Measurements from ENCODE around the gene ADARB2. TPM values are rescaled to one million over a fixed set of nuclear protein-coding genes. Genes with fewer than 3 reads are reported as not detected.

The ADARB2 gene
- polyA plus RNA-seq, 1 of the 3 experiments (the other 2 are of a cell fraction): not detected

DNA sequence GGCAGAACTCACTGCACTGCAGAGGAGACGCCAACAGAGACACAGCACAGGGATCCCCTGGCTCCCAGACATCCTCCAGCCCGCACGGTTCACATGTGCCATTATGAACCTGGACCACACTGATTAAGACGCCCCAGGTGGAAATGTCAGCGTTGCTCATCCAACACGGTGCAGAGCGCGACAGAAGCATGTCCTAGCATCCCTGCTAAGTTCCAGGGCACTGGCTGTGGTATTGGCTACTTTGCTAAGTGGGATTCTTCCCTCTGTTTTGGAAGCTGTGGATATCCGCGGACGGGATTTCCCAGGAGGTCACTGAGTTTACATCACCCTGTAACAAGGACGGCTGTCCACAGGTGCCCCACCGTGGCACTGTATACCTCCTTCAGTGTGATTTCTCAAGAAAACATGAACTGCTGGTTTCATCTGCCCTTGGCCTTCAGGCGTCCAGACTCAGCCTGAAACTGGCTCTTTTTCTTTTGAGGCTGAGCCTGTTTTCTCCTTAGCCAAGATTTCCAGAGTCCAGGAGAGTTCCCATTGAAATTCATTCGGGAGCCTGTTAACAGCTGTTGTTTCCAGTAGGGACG lies 357.1 kb downstream of the ADARB2 start:
- no peaks in the 10 kb centered on the region for H3K36me3 ChIP-seq (replicated peaks in 1 of 2; ENCODE audit: control insufficient read depth in 1 of 2, insufficient read depth in 2 of 2, low read length in 1 of 2)
- H3K27me3 ChIP-seq (ENCODE audit: insufficient read depth): no peaks in the 10 kb centered on the region
- no peak overlapping the region for H3K4me2 ChIP-seq
- CTCF ChIA-PET: interaction anchor here (1.0 to 1.2 kb wide), 2 partner anchors 12 to 1598 kb away, joined by 3 to 4 read pairs; no protein-coding TSS in a partner anchor
- H3K9ac ChIP-seq: no peak overlapping the region
- no peak overlapping the region for H2AFZ ChIP-seq (ENCODE audit: low read depth)
- no peak overlapping the region for H3K4me3 ChIP-seq (ENCODE audit: low read depth in 2 of 2, low read length in 1 of 2)
- WGBS (ENCODE audit: low lambda C conversion rate): 60% methylated on average over 12 of the region's 16 CpGs
- H3K9me2 ChIP-seq: no peaks in the 10 kb centered on the region
- H3K9me3 ChIP-seq: 0 out of 2 replicates have a peak, but pooled peaks cover under 1% of the 10 kb centered on the region
- H3K4me1 ChIP-seq (ENCODE audit: control insufficient read depth in 1 of 2, insufficient read depth in 2 of 2, low read depth in 1 of 2, low read length in 1 of 2): peaks cover 0 to 8% of the 10 kb centered on the region in 2 experiments; a peak in 1 of 4 replicates
- no peak overlapping the region for H3K27ac ChIP-seq (ENCODE audit: low read depth in 2 of 2, low read length in 1 of 2)
- peak; percentile 10 for DNase-seq
- no peaks in the 10 kb centered on the region for H4K20me1 ChIP-seq (ENCODE audit: insufficient read depth)
- no peaks in the 10 kb centered on the region for H3F3A ChIP-seq (replicated peaks; ENCODE audit: insufficient read depth)
- TF ChIP-seq EZH2phosphoT487 (IDR thresholded peaks at IDR 0.05; ENCODE audit: borderline replicate concordance, low read depth) (no peak), RAD21 (IDR thresholded peaks at IDR 0.05; ENCODE audit: low read length) (no peak), RXRA (IDR thresholded peaks at IDR 0.05; ENCODE audit: borderline replicate concordance, low read depth) (no peak), NRF1 (IDR thresholded peaks at IDR 0.05; ENCODE audit: low read depth, low read length) (no peak), NFIC (IDR thresholded peaks at IDR 0.05; ENCODE audit: borderline replicate concordance) (no peak), SMC3 (IDR thresholded peaks at IDR 0.05; ENCODE audit: low read depth, low read length) (no peak), FOSL2 (IDR thresholded peaks at IDR 0.05; ENCODE audit: borderline replicate concordance, low read depth) (no peak), MAX (IDR thresholded peaks at IDR 0.05; ENCODE audit: low read depth) (no peak), MEF2A (IDR thresholded peaks at IDR 0.05; ENCODE audit: borderline replicate concordance, low read depth) (no peak), RFX5 (IDR thresholded peaks at IDR 0.05; ENCODE audit: low read length) (no peak), ZBTB33 (IDR thresholded peaks at IDR 0.05; ENCODE audit: borderline replicate concordance, low read depth) (no peak)
- TF ChIP-seq, protein P1, sequence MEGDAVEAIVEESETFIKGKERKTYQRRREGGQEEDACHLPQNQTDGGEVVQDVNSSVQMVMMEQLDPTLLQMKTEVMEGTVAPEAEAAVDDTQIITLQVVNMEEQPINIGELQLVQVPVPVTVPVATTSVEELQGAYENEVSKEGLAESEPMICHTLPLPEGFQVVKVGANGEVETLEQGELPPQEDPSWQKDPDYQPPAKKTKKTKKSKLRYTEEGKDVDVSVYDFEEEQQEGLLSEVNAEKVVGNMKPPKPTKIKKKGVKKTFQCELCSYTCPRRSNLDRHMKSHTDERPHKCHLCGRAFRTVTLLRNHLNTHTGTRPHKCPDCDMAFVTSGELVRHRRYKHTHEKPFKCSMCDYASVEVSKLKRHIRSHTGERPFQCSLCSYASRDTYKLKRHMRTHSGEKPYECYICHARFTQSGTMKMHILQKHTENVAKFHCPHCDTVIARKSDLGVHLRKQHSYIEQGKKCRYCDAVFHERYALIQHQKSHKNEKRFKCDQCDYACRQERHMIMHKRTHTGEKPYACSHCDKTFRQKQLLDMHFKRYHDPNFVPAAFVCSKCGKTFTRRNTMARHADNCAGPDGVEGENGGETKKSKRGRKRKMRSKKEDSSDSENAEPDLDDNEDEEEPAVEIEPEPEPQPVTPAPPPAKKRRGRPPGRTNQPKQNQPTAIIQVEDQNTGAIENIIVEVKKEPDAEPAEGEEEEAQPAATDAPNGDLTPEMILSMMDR (IDR thresholded peaks at IDR 0.05): no peak
- POLR2A ChIA-PET: no interaction called here
- H3K79me2 ChIP-seq (ENCODE audit: insufficient read depth): no peaks in the 10 kb centered on the region

- H3K4me1 ChIP-seq (ENCODE audit: control insufficient read depth in 1 of 2, insufficient read depth in 2 of 2, low read depth in 1 of 2, low read length in 1 of 2): peaks cover 0 to 8% of the 10 kb centered on the region in 2 experiments; a peak in 1 of 4 replicates
- no peak overlapping the region for H3K4me2 ChIP-seq
- 61% methylated on average over 9 of the region's 9 CpGs for WGBS (ENCODE audit: low lambda C conversion rate)
- H2AFZ ChIP-seq (ENCODE audit: low read depth): no peak overlapping the region
- H4K20me1 ChIP-seq (ENCODE audit: insufficient read depth): no peaks in the 10 kb centered on the region
- TF ChIP-seq, protein P1 (IDR thresholded peaks at IDR 0.05): no peak
- TF ChIP-seq RAD21 (IDR thresholded peaks at IDR 0.05; ENCODE audit: low read length) (peak; percentile 44; the same call in 1 of the 2 replicates), GATA2 (CRISPR knock-in tag; IDR thresholded peaks at IDR 0.05) (no peak), MEF2A (IDR thresholded peaks at IDR 0.05; ENCODE audit: borderline replicate concordance, low read depth) (no peak), TCF12 (IDR thresholded peaks at IDR 0.05) (no peak), RFX5 (IDR thresholded peaks at IDR 0.05; ENCODE audit: low read length) (no peak)
- no peaks in the 10 kb centered on the region for H3K79me2 ChIP-seq (ENCODE audit: insufficient read depth)
- ChIA-PET POLR2A (no interaction called here), CTCF (interaction anchor here (1.0 to 1.2 kb wide), 2 partner anchors 11 to 1598 kb away, joined by 3 to 4 read pairs; no protein-coding TSS in a partner anchor)
- no peaks in the 10 kb centered on the region for H3K9me3 ChIP-seq
- no peak overlapping the region for H3K27ac ChIP-seq (ENCODE audit: low read depth in 2 of 2, low read length in 1 of 2)
- H3F3A ChIP-seq (replicated peaks; ENCODE audit: insufficient read depth): no peaks in the 10 kb centered on the region
- H3K4me3 ChIP-seq (ENCODE audit: low read depth in 2 of 2, low read length in 1 of 2): no peak overlapping the region; a peak in 1 of 4 replicates
- no peaks in the 10 kb centered on the region for H3K27me3 ChIP-seq (ENCODE audit: insufficient read depth)
- H3K9me2 ChIP-seq: no peaks in the 10 kb centered on the region
- H3K9ac ChIP-seq: no peak overlapping the region
- H3K36me3 ChIP-seq (replicated peaks in 1 of 2; ENCODE audit: control insufficient read depth in 1 of 2, insufficient read depth in 2 of 2, low read length in 1 of 2): no peaks in the 10 kb centered on the region
- peak; percentile 30 for DNase-seq
Observed at GRCh38 chr10:1379601-1380000, 357.7 kb downstream of the ADARB2 start.
